ENCODE data around the gene TLX1.

TLX1 gene

GRCh38 chr10:101095550-101096213 is 35.4 kb upstream of the TLX1 start:
- no peaks in the 10 kb centered on the region for H3K9me3 ChIP-seq (replicated peaks; ENCODE audit: low read length)
- H3K4me2 ChIP-seq (ENCODE audit: low read length) = no peak overlapping the region
- H3K4me3 ChIP-seq (ENCODE audit: low read length) = no peak overlapping the region
- peaks cover 40% of the 10 kb centered on the region for H3K27me3 ChIP-seq (ENCODE audit: control insufficient read depth, insufficient read depth, low read length)
- H3K36me3 ChIP-seq (ENCODE audit: insufficient read depth, low read length) = no peaks in the 10 kb centered on the region
- no peak overlapping the region for H3K9ac ChIP-seq (ENCODE audit: low read depth, low read length)
- H3K4me1 ChIP-seq (ENCODE audit: control insufficient read depth, insufficient read depth, low read length) = peaks cover 27% of the 10 kb centered on the region

DNA sequence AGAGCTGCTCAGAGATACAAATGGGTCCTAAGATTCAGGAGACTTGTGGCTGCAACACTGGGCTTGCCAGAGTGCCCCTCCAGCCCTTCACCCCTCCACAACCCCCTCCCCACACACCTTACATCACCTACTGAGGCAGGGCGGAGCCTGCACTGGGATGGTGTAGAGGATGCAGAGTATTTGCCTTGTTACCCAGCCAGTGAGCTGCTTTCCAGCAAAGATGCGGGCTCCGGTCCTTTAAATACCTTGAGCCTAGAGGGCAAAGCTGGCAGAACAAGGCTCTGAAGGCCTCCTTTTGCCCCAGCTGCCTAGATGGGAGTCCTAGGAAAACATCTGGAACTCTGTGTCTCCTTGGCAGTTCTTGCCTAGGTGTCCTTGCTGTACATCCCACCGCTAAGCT is 34.7 kb upstream of the TLX1 start:
- Histone ChIP-seq H3K27me3 (ENCODE audit: control insufficient read depth, insufficient read depth, low read length) (peaks cover 42% of the 10 kb centered on the region), H3K9ac (ENCODE audit: low read depth, low read length) (no peak overlapping the region), H3K9me3 (replicated peaks; ENCODE audit: low read length) (no peaks in the 10 kb centered on the region), H3K4me2 (ENCODE audit: low read length) (no peak overlapping the region), H3K36me3 (ENCODE audit: insufficient read depth, low read length) (no peaks in the 10 kb centered on the region), H3K4me3 (ENCODE audit: low read length) (no peak overlapping the region), H3K4me1 (ENCODE audit: control insufficient read depth, insufficient read depth, low read length) (peaks cover 20% of the 10 kb centered on the region)

DNA sequence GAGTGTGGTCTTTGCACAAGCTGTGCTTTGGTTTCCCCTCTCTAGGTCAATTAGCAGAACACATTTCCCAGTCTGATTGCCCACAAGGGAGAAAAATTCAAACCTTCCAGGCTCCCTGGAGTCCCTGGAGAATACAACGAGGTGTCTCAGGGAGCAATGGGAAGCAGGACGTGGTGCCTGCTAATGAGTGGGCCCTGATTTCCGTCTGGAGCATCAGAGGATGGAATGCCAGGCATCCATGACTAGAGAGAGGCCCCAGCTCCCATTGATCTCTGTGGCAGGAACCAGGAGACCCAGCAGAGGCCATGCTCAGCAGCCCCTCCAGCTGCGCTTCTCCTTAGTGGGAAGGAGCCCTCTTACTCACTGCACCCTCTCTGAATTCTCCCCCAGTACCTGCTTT is 33.2 kb upstream of the TLX1 start:
- Histone ChIP-seq H3K27me3 (ENCODE audit: control insufficient read depth, insufficient read depth, low read length) (peaks cover 57% of the 10 kb centered on the region), H3K36me3 (ENCODE audit: insufficient read depth, low read length) (no peaks in the 10 kb centered on the region), H3K4me2 (ENCODE audit: low read length) (no peak overlapping the region), H3K4me3 (ENCODE audit: low read length) (no peak overlapping the region), H3K9ac (ENCODE audit: low read depth, low read length) (no peak overlapping the region), H3K9me3 (replicated peaks; ENCODE audit: low read length) (no peaks in the 10 kb centered on the region), H3K4me1 (ENCODE audit: control insufficient read depth, insufficient read depth, low read length) (peaks cover 6% of the 10 kb centered on the region)

GRCh38 chr10:101099901-101100300 is 31.2 kb upstream of the TLX1 start:
- Histone ChIP-seq H3K4me3 (ENCODE audit: low read length) (no peak overlapping the region), H3K9ac (ENCODE audit: low read depth, low read length) (no peak overlapping the region), H3K4me1 (ENCODE audit: control insufficient read depth, insufficient read depth, low read length) (no peaks in the 10 kb centered on the region), H3K27me3 (ENCODE audit: control insufficient read depth, insufficient read depth, low read length) (peaks cover 71% of the 10 kb centered on the region), H3K9me3 (replicated peaks; ENCODE audit: low read length) (no peaks in the 10 kb centered on the region), H3K36me3 (ENCODE audit: insufficient read depth, low read length) (no peaks in the 10 kb centered on the region), H3K4me2 (ENCODE audit: low read length) (no peak overlapping the region)

GRCh38 chr10:101101372-101101881 is 29.7 kb upstream of the TLX1 start:
- no peaks in the 10 kb centered on the region for H3K4me1 ChIP-seq (ENCODE audit: control insufficient read depth, insufficient read depth, low read length)
- no peak overlapping the region for H3K4me2 ChIP-seq (ENCODE audit: low read length)
- no peaks in the 10 kb centered on the region for H3K36me3 ChIP-seq (ENCODE audit: insufficient read depth, low read length)
- peaks cover 82% of the 10 kb centered on the region for H3K27me3 ChIP-seq (ENCODE audit: control insufficient read depth, insufficient read depth, low read length)
- no peak overlapping the region for H3K9ac ChIP-seq (ENCODE audit: low read depth, low read length)
- no peak overlapping the region for H3K4me3 ChIP-seq (ENCODE audit: low read length)
- no peaks in the 10 kb centered on the region for H3K9me3 ChIP-seq (replicated peaks; ENCODE audit: low read length)

- Histone ChIP-seq H3K36me3 (ENCODE audit: insufficient read depth, low read length) (no peaks in the 10 kb centered on the region), H3K4me1 (ENCODE audit: control insufficient read depth, insufficient read depth, low read length) (no peaks in the 10 kb centered on the region), H3K9me3 (replicated peaks; ENCODE audit: low read length) (no peaks in the 10 kb centered on the region), H3K9ac (ENCODE audit: low read depth, low read length) (no peak overlapping the region), H3K4me3 (ENCODE audit: low read length) (no peak overlapping the region), H3K27me3 (ENCODE audit: control insufficient read depth, insufficient read depth, low read length) (peaks cover 86% of the 10 kb centered on the region), H3K4me2 (ENCODE audit: low read length) (no peak overlapping the region)
Observed at GRCh38 chr10:101103430-101103829, 27.7 kb upstream of the TLX1 start.

- H3K9ac ChIP-seq (ENCODE audit: low read depth, low read length) = no peak overlapping the region
- no peaks in the 10 kb centered on the region for H3K9me3 ChIP-seq (replicated peaks; ENCODE audit: low read length)
- peaks cover 80% of the 10 kb centered on the region for H3K27me3 ChIP-seq (ENCODE audit: control insufficient read depth, insufficient read depth, low read length)
- no peaks in the 10 kb centered on the region for H3K4me1 ChIP-seq (ENCODE audit: control insufficient read depth, insufficient read depth, low read length)
- H3K4me2 ChIP-seq (ENCODE audit: low read length) = no peak overlapping the region
- no peak overlapping the region for H3K4me3 ChIP-seq (ENCODE audit: low read length)
- H3K36me3 ChIP-seq (ENCODE audit: insufficient read depth, low read length) = no peaks in the 10 kb centered on the region
Observed at GRCh38 chr10:101106351-101106750, 24.7 kb upstream of the TLX1 start.

GRCh38 chr10:101107771-101108170 is 23.3 kb upstream of the TLX1 start:
- no peaks in the 10 kb centered on the region for H3K36me3 ChIP-seq (ENCODE audit: insufficient read depth, low read length)
- peaks cover 77% of the 10 kb centered on the region for H3K27me3 ChIP-seq (ENCODE audit: control insufficient read depth, insufficient read depth, low read length)
- H3K4me1 ChIP-seq (ENCODE audit: control insufficient read depth, insufficient read depth, low read length) = no peaks in the 10 kb centered on the region
- H3K4me3 ChIP-seq (ENCODE audit: low read length) = no peak overlapping the region
- no peak overlapping the region for H3K9ac ChIP-seq (ENCODE audit: low read depth, low read length)
- no peak overlapping the region for H3K4me2 ChIP-seq (ENCODE audit: low read length)
- no peaks in the 10 kb centered on the region for H3K9me3 ChIP-seq (replicated peaks; ENCODE audit: low read length)

GRCh38 chr10:101110856-101111523 is 20.1 kb upstream of the TLX1 start:
- Histone ChIP-seq H3K9ac (ENCODE audit: low read depth, low read length) (no peak overlapping the region), H3K4me1 (ENCODE audit: control insufficient read depth, insufficient read depth, low read length) (no peaks in the 10 kb centered on the region), H3K4me2 (ENCODE audit: low read length) (no peak overlapping the region), H3K4me3 (ENCODE audit: low read length) (no peak overlapping the region), H3K9me3 (replicated peaks; ENCODE audit: low read length) (no peaks in the 10 kb centered on the region), H3K36me3 (ENCODE audit: insufficient read depth, low read length) (no peaks in the 10 kb centered on the region), H3K27me3 (ENCODE audit: control insufficient read depth, insufficient read depth, low read length) (peaks cover 74% of the 10 kb centered on the region)

- H3K36me3 ChIP-seq (ENCODE audit: insufficient read depth, low read length) = no peaks in the 10 kb centered on the region
- no peaks in the 10 kb centered on the region for H3K9me3 ChIP-seq (replicated peaks; ENCODE audit: low read length)
- no peak overlapping the region for H3K4me3 ChIP-seq (ENCODE audit: low read length)
- peaks cover 77% of the 10 kb centered on the region for H3K27me3 ChIP-seq (ENCODE audit: control insufficient read depth, insufficient read depth, low read length)
- H3K9ac ChIP-seq (ENCODE audit: low read depth, low read length) = no peak overlapping the region
- H3K4me1 ChIP-seq (ENCODE audit: control insufficient read depth, insufficient read depth, low read length) = no peaks in the 10 kb centered on the region
- H3K4me2 ChIP-seq (ENCODE audit: low read length) = no peak overlapping the region
Observed at GRCh38 chr10:101111547-101111946, 19.6 kb upstream of the TLX1 start.

DNA sequence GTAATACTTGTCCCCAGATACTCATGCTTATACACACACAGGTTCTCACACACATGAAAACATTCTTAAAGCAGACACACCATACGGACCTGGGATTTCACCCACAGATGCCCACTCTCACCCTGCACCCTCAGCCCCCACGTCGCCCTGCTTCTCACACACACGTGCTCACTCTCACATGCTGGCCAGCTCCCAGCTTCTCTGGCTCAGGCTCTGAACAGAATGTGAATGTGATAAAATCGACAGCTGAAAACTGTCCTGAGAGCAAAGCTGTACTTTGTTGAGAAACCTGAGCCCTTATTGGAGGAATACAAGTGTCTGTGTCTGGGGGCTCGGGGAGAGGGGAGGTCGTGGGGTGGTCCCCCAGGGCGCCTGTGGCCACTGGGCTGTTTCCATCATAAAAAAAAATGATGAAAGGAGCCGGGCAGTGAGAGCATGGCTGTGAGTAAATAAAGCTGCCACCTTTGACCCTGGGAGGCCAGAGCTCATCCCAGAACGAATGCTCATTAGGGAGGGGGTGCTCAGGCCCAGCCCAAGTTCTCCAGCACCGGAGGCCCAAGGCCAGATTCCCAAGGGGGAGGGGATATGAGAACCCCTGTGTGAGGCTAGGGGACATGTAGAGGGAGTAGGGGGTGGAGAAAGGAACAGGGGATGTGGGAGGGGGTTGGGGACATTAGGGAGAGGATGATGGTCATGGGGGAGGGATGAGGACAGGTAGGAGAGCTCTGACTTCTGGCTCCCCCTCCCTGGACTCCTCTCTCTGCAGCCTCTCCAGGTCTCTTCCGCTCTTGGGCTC is 18.1 kb upstream of the TLX1 start:
- H3K4me1 ChIP-seq (ENCODE audit: control insufficient read depth, insufficient read depth, low read length) = no peaks in the 10 kb centered on the region
- H3K4me3 ChIP-seq (ENCODE audit: low read length) = no peak overlapping the region
- H3K36me3 ChIP-seq (ENCODE audit: insufficient read depth, low read length) = no peaks in the 10 kb centered on the region
- H3K4me2 ChIP-seq (ENCODE audit: low read length) = no peak overlapping the region
- H3K9ac ChIP-seq (ENCODE audit: low read depth, low read length) = no peak overlapping the region
- H3K9me3 ChIP-seq (replicated peaks; ENCODE audit: low read length) = no peaks in the 10 kb centered on the region
- peaks cover 69% of the 10 kb centered on the region for H3K27me3 ChIP-seq (ENCODE audit: control insufficient read depth, insufficient read depth, low read length)
